DND-41 (cell line): ENCODE measurements around the gene ANKMY1.
A peak's percentile ranks its signal among the peaks of the same experiment; 100 is the strongest.

ENCODE experiments used
- ATAC-seq: fragments of 200-7000 bp; cut with Tn5 transposase; 3 replicates; pipeline ENCODE4 v1.9.1; 2021; ENCODE audit warnings: low read depth; ENCODE audit not compliant: insufficient read depth
- DNase-seq: peaks from one replicate; pipeline ENCODE4 v3.0.0-alpha.2; 2020
- H2AFZ ChIP-seq: 2 replicates; pipeline ENCODE4 v1.6.0; 2012; ENCODE audit warnings: low read depth, low read length
- H3K27ac ChIP-seq: 2 replicates; pipeline ENCODE4 v1.5.1; 2012; ENCODE audit warnings: low read length, inconsistent platforms
- H3K27me3 ChIP-seq: fragments of 200-600 bp; sonication (generic); 2 replicates; pipeline ENCODE4 v1.6.0; 2012; ENCODE audit warnings: low read length, mild to moderate bottlenecking, inconsistent platforms; ENCODE audit not compliant: insufficient read depth, poor library complexity
- H3K36me3 ChIP-seq: 2 replicates; pipeline ENCODE4 v1.5.1; 2012; ENCODE audit warnings: low read length, inconsistent platforms; ENCODE audit not compliant: insufficient read depth
- H3K4me1 ChIP-seq: 2 replicates; pipeline ENCODE4 v1.5.1; 2012; ENCODE audit warnings: mild to moderate bottlenecking, low read length; ENCODE audit not compliant: insufficient read depth
- H3K4me2 ChIP-seq: 2 replicates; pipeline ENCODE4 v1.6.0; 2012; ENCODE audit warnings: mild to moderate bottlenecking, moderate library complexity, low read length, inconsistent platforms; ENCODE audit not compliant: insufficient read depth
- H3K4me3 ChIP-seq, 2 experiments: fragments of 200-600 bp in 1 of 2; shearing (Covaris generic) in 1 of 2; 2 replicates each; pipeline ENCODE4 v1.5.1; 2012 to 2016; ENCODE audit warnings: inconsistent platforms in 2 of 2, low read length in 2 of 2, mild to moderate bottlenecking in 2 of 2, low read depth in 1 of 2, moderate library complexity in 1 of 2
- H3K79me2 ChIP-seq: 2 replicates; pipeline ENCODE4 v1.6.0; 2012; ENCODE audit warnings: low read length, inconsistent platforms; ENCODE audit not compliant: insufficient read depth
- H3K9ac ChIP-seq: 2 replicates; pipeline ENCODE4 v1.6.0; 2012; ENCODE audit warnings: low read depth, mild to moderate bottlenecking, inconsistent platforms, low read length, moderate library complexity
- H3K9me3 ChIP-seq: 2 replicates; pipeline ENCODE4 v1.5.1; 2012; ENCODE audit warnings: low read length, moderate library complexity, mild to moderate bottlenecking, inconsistent platforms; ENCODE audit not compliant: insufficient read depth, severe bottlenecking
- H4K20me1 ChIP-seq: 2 replicates; pipeline ENCODE4 v1.6.0; 2012; ENCODE audit warnings: low read length; ENCODE audit not compliant: insufficient read depth
- EZH2 ChIP-seq: IDR thresholded peaks from 3 replicates; pipeline ENCODE4 v1.6.1; 2012; ENCODE audit warnings: borderline replicate concordance, low read depth, mild to moderate bottlenecking, moderate library complexity, low read length, inconsistent platforms; ENCODE audit not compliant: severe bottlenecking
- TF ChIP-seq, protein P1 (sequence below): IDR thresholded peaks from 2 replicates; pipeline ENCODE4 v1.5.1; 2012; ENCODE audit warnings: borderline replicate concordance, low read length, moderate library complexity, mild to moderate bottlenecking; ENCODE audit not compliant: poor library complexity, severe bottlenecking; ENCODE audit errors: extremely low read depth

ANKMY1 gene

DNA sequence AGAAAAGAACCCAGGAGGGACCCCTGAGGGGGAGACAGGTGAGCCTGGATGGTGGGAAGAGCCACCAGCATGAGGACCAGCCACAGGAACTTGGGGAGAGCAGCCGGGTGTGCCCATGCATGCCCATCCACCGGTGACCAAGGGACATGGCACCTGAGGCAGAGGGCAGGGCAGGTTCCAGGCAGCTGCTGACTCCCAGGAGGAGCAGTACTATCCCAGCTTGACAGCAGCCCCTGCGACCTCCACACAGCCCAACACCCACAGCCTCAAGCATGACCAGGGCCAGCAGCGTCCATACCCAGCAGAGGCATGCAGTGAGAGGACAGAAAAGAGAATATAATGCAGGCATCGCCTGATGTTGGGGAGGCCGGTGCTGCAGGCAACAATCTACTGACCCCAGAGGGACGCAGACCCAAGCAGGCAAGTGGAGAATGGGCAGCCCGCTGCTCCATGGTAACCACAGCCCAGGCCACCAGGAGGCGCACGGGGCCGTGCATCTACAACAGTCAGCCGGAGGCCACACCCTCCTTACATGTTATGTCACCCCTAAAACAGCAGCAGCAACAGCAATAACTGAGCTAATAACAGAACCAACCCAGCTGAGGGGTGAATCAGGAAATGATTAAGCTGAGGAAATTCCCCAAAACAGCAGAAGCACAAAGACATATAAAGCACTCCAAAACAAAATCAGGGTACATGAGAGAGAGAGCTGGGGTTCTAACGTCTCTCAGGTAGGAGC, 44.1 kb downstream of the ANKMY1 start:
- H3K36me3 ChIP-seq, result peaks cover 39% of the 10 kb centered on the region
- H3K4me2 ChIP-seq, result no peak overlapping the region
- no peaks in the 10 kb centered on the region for H3K9me3 ChIP-seq
- no peaks in the 10 kb centered on the region for H3K27me3 ChIP-seq
- no peak overlapping the region for H3K4me3 ChIP-seq
- H3K4me1 ChIP-seq, result no peaks in the 10 kb centered on the region
- no peak for TF ChIP-seq EZH2
- TF ChIP-seq, protein P1, sequence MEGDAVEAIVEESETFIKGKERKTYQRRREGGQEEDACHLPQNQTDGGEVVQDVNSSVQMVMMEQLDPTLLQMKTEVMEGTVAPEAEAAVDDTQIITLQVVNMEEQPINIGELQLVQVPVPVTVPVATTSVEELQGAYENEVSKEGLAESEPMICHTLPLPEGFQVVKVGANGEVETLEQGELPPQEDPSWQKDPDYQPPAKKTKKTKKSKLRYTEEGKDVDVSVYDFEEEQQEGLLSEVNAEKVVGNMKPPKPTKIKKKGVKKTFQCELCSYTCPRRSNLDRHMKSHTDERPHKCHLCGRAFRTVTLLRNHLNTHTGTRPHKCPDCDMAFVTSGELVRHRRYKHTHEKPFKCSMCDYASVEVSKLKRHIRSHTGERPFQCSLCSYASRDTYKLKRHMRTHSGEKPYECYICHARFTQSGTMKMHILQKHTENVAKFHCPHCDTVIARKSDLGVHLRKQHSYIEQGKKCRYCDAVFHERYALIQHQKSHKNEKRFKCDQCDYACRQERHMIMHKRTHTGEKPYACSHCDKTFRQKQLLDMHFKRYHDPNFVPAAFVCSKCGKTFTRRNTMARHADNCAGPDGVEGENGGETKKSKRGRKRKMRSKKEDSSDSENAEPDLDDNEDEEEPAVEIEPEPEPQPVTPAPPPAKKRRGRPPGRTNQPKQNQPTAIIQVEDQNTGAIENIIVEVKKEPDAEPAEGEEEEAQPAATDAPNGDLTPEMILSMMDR, result peak; percentile 61
- no peaks in the 10 kb centered on the region for H3K79me2 ChIP-seq
- peak; percentile 76 for ATAC-seq
- peak; percentile 38 for DNase-seq
- no peak overlapping the region for H3K27ac ChIP-seq
- H2AFZ ChIP-seq, result no peak overlapping the region
- no peaks in the 10 kb centered on the region for H4K20me1 ChIP-seq
- H3K9ac ChIP-seq, result no peak overlapping the region

DNA sequence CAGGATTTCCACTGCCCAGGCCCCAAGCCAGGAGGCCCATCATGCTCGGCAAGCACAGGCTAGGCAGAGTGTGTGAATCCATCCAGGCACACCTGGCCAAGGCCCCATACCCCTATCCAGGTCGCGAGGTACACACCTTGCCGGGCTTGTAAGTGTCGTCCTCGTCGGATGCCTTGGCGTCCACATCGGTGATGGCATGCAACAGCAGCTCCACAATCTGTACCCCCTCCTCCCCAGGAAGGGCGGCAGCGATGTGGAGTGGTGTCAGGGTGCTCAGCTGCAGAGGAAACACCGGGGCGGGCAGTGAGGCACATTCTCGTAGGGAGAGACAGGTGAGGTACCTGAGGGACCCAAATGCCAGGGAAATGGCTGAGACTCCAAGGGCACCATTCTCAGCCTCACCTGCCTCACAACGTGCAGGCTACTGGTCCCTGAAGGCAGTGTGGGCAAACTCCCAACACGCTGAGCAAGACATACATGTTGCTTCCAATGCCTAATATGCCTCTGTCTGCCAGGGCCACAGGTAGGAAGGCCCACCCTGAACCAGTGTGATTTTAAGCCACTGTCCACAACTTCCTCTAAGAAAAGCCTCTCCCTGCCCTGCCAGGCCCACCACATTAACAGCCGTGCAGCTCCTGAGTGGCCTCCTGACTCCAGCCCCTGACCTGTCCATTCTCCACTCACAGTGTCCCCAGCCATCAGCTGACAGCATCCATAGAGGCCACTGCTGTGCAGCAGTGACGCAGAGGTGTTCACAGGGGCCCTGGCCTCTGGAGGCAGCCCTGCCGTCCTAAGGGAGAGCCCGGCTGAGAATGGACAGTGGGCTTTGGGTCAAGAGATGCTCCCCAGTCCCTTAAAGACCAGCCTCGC, 44.9 kb downstream of the ANKMY1 start:
- H4K20me1 ChIP-seq, result no peaks in the 10 kb centered on the region
- no peak overlapping the region for H3K9ac ChIP-seq
- H3K4me1 ChIP-seq, result no peaks in the 10 kb centered on the region
- no peak overlapping the region for H2AFZ ChIP-seq
- ATAC-seq (no peak), DNase-seq (no peak)
- no peaks in the 10 kb centered on the region for H3K9me3 ChIP-seq
- no peak overlapping the region for H3K4me2 ChIP-seq
- no peaks in the 10 kb centered on the region for H3K79me2 ChIP-seq
- peaks cover 33% of the 10 kb centered on the region for H3K36me3 ChIP-seq
- H3K27me3 ChIP-seq, result no peaks in the 10 kb centered on the region
- H3K4me3 ChIP-seq, result no peak overlapping the region
- TF ChIP-seq, protein P1, result no peak
- no peak for TF ChIP-seq EZH2
- no peak overlapping the region for H3K27ac ChIP-seq

DNA sequence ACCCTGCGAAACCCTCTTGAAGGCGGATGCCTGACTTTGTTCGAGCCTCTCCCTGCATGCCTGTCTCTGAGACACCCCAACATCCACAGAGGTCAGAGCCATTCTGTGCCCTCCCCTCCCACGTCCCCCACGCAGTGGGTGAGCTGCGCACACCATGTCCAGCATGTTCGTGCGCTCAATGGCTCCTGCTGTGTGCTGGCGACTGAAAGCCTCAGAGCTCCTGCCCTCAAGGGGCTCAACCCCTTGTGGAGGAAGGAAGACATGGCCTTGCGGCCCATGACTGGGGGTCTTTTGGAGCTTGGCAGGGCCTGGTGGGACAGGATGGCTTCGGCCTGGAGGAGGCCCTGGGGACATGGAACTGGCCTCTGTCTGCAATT, 45.7 kb downstream of the ANKMY1 start:
- Histone ChIP-seq H3K4me1 (no peaks in the 10 kb centered on the region), H3K36me3 (peaks cover 35% of the 10 kb centered on the region), H3K9ac (no peak overlapping the region), H3K9me3 (no peaks in the 10 kb centered on the region), H4K20me1 (no peaks in the 10 kb centered on the region; the same call in 1 of the 2 replicates), H2AFZ (no peak overlapping the region), H3K79me2 (no peaks in the 10 kb centered on the region), H3K27ac (no peak overlapping the region), H3K4me2 (no peak overlapping the region), H3K27me3 (no peaks in the 10 kb centered on the region), H3K4me3 (no peak overlapping the region)
- DNase-seq (no peak), ATAC-seq (no peak)
- TF ChIP-seq, protein P1, result no peak
- TF ChIP-seq EZH2, result no peak
